ENCODE measurements around the gene HDAC8.
"Not testable (repeated sequence)": the region's sequence is repeated elsewhere in the genome, so short reads cannot be mapped to it uniquely, and the experiment has no call there.

Gene HDAC8

GRCh38 chrX:72461766-72462165, 110.9 kb downstream of the HDAC8 start:
- DNase-seq (ENCODE audit: low read depth in 2 of 2) = no peak

- no peak for DNase-seq (ENCODE audit: low read depth in 2 of 2)
Measured at GRCh38 chrX:72461288-72461687, 111.4 kb downstream of the HDAC8 start.

DNA sequence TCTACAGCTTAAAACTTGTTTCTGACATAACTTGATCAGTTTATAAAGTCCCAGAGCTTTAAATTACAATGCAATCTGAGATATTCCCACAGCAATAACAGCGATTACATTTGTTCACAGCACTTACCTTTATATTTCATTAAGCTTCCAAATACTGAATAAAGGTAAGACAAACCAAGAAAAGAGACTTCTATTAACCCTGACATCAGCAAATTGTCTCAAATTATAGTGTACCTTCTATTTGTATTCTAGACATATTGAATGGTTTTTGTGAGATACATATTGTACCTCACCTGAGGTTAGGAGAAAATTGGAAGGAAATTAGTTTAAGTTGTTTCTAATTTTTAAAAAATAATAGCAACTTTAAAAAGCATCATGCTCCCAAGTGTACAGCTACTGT, 111.9 kb downstream of the HDAC8 start:
- DNase-seq (ENCODE audit: low read depth in 2 of 2) = no peak

- not testable (repeated sequence) for DNase-seq (ENCODE audit: low read depth in 2 of 2)
Measured at GRCh38 chrX:72449034-72449433, 123.6 kb downstream of the HDAC8 start.

- DNase-seq (ENCODE audit: low read depth in 2 of 2) = not testable (repeated sequence)
Measured at GRCh38 chrX:72440764-72441163, 131.9 kb downstream of the HDAC8 start.

GRCh38 chrX:72436010-72436409, 136.6 kb downstream of the HDAC8 start:
- DNase-seq (ENCODE audit: low read depth in 2 of 2) = no peak

DNA sequence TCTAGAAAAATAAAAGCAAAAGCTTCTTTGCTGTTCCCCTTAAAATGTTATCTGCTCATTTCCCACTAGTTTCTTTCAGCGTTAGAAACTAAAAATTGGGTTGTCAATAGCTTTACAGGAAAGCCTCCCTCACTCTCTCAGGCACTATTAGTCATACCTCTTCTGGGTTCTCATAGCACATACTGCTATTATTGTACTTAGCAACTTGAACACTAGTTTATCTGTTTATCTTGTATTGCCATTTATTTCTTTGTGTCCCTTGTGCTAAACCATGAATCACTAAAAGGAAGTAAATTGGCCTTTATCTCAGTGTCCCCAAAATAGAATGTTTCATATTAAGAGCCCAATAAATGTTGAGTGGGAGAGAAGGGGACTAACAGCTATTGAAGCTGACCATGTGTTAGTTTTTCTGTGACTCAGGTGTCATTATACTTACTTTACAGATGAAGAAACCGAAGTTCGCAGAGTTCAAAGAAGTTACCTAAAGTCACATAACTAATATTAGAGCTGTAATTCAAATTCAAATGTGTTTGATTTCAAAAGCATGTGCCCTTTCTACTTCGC, 142.2 kb downstream of the HDAC8 start:
- DNase-seq (ENCODE audit: low read depth in 2 of 2) = no peak

DNA sequence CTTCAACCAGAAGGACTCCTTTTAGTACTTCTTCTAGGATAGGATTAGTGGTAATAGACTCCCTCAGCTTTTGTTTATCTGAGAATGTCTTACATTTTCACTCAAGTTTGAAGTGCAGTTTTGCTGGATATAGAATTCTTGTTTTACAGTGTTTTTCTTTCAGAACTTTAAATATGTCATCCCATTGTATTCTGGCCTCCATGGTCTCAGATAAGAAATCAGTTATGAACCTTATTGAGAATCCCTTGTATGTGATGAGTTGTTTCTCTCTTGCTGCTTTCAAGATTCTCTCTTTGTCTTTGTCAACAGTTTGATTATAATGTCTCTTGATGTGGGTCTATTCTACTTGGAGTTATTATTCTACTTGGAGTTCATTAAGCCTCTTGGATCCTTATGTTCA, 150.8 kb downstream of the HDAC8 start:
- no peak for DNase-seq (ENCODE audit: low read depth in 2 of 2)

- no peak for DNase-seq (ENCODE audit: low read depth in 2 of 2)
Measured at GRCh38 chrX:72409993-72410392, 162.7 kb downstream of the HDAC8 start.

DNA sequence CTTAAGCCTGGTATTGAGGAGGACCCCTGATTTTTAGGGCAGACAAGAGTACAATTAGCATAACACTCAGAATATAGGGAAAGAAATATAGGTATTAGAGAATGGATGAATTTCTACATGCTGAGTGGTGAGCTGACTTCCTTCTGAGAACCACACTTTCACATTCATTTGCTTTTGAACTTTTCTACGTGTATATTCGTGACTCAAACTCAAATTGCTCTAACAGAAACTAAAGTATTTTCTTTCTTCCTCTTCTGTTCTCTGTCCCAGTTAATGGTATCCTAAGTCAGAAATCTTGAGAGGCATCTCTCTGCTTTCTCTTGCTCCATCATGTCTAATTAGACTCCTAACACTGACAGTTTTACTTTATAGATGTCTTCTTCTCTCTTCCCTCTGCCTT, 163.8 kb downstream of the HDAC8 start:
- DNase-seq (ENCODE audit: low read depth in 2 of 2) = no peak

- not testable (repeated sequence) for DNase-seq (ENCODE audit: low read depth in 2 of 2)
Measured at GRCh38 chrX:72405136-72405535, 167.5 kb downstream of the HDAC8 start.

- no peak for DNase-seq (ENCODE audit: low read depth in 2 of 2)
Measured at GRCh38 chrX:72402614-72403013, 170.0 kb downstream of the HDAC8 start.

- DNase-seq (ENCODE audit: low read depth in 2 of 2) = no peak
Measured at GRCh38 chrX:72399816-72400215, 172.8 kb downstream of the HDAC8 start.

- no peak for DNase-seq (ENCODE audit: low read depth in 2 of 2)
Measured at GRCh38 chrX:72396117-72396516, 176.5 kb downstream of the HDAC8 start.

GRCh38 chrX:72395237-72395636, 177.4 kb downstream of the HDAC8 start:
- no peak for DNase-seq (ENCODE audit: low read depth in 2 of 2)

DNA sequence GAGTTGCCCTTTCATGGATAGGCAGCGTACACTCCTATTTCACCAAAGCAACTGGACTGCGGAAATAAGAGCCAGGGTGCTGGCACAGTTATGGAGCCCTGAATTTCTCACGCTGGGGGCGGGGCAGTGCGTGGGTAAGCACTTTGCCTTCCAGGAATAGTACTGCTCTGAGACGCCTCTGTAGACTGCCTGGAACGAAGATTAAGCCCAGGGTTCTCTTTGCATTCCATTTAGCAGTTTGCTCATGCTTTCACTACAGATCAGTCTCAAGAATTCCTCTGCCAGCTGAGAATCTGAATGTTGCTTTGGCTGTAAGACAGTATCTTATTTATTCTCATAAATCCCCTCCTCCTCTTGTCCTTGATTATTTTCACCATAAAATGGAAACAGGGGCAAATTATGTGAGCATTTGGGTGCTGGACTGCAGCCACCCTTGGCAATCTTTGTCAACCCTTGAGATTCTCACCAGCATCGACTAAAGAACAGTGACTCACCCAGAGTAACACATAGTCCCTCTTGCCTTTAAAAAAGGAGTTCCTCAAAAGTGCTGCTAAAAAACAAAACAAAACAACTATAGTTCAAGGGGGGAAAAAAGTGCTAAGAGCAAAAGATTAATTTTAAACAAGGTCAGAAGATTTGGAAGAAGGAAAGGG, 178.0 kb downstream of the HDAC8 start:
- DNase-seq (ENCODE audit: low read depth in 2 of 2) = no peak

DNA sequence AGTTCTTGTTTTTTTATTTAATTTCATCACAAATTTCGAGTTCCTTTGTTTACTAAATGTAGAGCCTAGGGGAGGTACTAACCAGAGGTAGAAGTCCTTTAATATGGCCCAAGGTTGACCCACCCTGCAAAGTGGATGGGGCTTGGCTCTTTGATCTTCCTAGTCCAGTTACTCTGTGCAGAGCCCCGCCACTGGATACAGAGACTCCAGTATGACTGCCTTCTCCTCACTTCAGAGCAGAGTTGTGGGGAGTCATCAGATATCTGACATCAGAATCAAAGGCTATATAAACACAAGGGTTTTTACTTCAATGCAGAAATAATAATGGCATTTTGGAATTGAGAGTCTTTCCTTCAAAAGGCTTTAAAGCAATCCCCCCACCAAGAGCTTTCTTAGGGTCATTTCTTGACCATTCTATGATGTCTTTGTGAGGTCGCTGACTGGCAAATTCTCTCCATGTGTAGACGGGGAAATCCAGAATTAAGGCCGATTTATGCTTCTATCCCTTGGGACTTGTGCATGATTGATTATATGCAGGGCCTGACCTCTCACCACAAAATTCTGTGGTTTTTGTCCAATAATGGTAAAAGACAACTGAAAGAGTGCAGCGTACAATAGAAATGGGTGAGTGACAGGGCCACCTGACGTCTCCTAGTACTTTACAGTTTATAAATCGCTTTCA, 178.7 kb downstream of the HDAC8 start:
- DNase-seq (ENCODE audit: low read depth in 2 of 2) = no peak

GRCh38 chrX:72392816-72393800, 179.5 kb downstream of the HDAC8 start:
- DNase-seq (ENCODE audit: low read depth in 2 of 2) = no peak

DNA sequence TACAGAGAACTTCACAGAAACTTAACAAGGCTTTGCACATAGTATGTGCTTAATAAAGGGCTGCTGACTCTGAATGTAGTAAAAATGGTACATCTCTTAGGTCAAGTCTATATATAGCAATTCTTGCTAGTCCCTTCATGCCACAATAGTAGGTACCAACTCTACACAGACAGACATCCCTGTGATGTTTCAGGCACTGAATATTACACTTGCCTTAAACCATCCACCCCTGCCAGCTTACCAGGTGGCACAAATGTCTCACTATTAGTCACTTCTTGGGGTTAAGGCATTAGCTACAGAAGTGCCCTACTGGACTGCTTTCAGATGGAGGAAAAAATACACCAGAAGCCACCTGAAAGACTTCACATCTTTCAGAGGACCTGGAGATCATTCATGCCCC, 180.6 kb downstream of the HDAC8 start:
- no peak for DNase-seq (ENCODE audit: low read depth in 2 of 2)

- DNase-seq (ENCODE audit: low read depth in 2 of 2) = no peak
Measured at GRCh38 chrX:72387247-72387646, 185.4 kb downstream of the HDAC8 start.

DNA sequence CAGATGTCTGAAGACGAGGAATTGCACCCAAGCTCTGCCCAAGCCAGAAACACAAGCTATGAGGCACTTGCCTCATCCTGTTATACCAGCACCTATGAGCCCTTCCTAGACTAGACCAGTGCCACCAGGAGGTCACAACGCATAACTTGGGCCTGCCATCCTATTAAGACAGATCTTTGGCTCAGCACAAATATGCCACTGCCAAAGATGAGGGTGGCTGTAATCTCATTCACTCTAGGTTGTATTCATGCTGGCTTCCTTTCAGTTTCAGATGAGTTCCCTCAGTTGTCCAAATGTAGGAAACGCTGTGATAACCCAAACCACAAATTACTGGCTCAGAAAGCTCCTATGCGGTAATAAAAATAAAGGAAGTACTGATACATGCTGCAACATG, 190.4 kb downstream of the HDAC8 start:
- DNase-seq (ENCODE audit: low read depth in 2 of 2) = no peak
